Stomach (tissue), 9 donors: ENCODE measurements around the gene IQCC. TPM values are rescaled to one million over a fixed set of nuclear protein-coding genes. Genes with fewer than 3 reads are reported as not detected.

Experiments used
- DNase-seq, 2 donors: peaks; one replicate each; pipeline versions ENCODE4 v3.0.0 to v3.0.0-alpha.2; 2013 to 2019
- H3K27ac ChIP-seq, 5 donors: fragments of 200-600 bp in 4 of 5; sonication (generic) in 4 of 5; one replicate each; pipeline ENCODE4 v1.5.1; 2013 to 2019; ENCODE audit warnings: mild to moderate bottlenecking in 1 of 5, moderate library complexity in 1 of 5
- H3K27me3 ChIP-seq, 3 donors: fragments of 200-600 bp; sonication (generic); one replicate each; pipeline ENCODE4 v1.5.1; 2017 to 2019; ENCODE audit warnings: mixed run types in 1 of 3
- H3K36me3 ChIP-seq, 4 donors: fragments of 200-600 bp; sonication (generic); 1 replicate in 3 of 4; 2 replicates in 1 of 4; pipeline ENCODE4 v1.5.1; 2016 to 2019
- H3K4me1 ChIP-seq, 4 donors: fragments of 200-600 bp; sonication (generic); one replicate each; pipeline ENCODE4 v1.5.1; 2016 to 2019
- H3K4me3 ChIP-seq, 4 donors: fragments of 200-600 bp; sonication (generic) in 3 of 4; one replicate each; pipeline ENCODE4 v1.5.1; 2016 to 2019; ENCODE audit warnings: mild to moderate bottlenecking in 1 of 4
- H3K9me3 ChIP-seq, 4 donors: fragments of 200-600 bp; sonication (generic); one replicate each; pipeline ENCODE4 v1.5.1; 2016 to 2019
- CTCF ChIP-seq, 7 experiments: fragments of 450-650 bp in 4 of 7; fragments of 200-600 bp in 3 of 7; sonication (generic) in 3 of 7; IDR thresholded peaks; one replicate each; pipeline ENCODE4 v1.5.1; 2016 to 2019; ENCODE audit warnings: antibody characterized with exemption in 7 of 7, control low read depth in 2 of 7, mild to moderate bottlenecking in 1 of 7
- EP300 ChIP-seq: sonication (generic); formaldehyde crosslinking; IDR thresholded peaks from one replicate; pipeline ENCODE4 v1.6.1; 2017; ENCODE audit warnings: antibody characterized with exemption
- POLR2A ChIP-seq, 4 donors: fragments of 450-650 bp; IDR thresholded peaks; one replicate each; pipeline ENCODE4 v1.6.1; 2016; ENCODE audit warnings: antibody characterized with exemption in 4 of 4, control low read depth in 2 of 4, mild to moderate bottlenecking in 1 of 4, moderate library complexity in 1 of 4
- POLR2AphosphoS5 ChIP-seq, 3 donors: sonication (generic); formaldehyde crosslinking; IDR thresholded peaks; one replicate each; pipeline ENCODE4 v1.6.1; 2016; ENCODE audit warnings: antibody characterized with exemption in 3 of 3
- WGBS, 5 donors: extraction: QIAGEN DNeasy Blood & Tissue Kit in 3 of 5; methylation state at CpG; one replicate each; pipeline versions ENCODE4 v1.1.5 to v1.1.7; 2013 to 2018; 5-methylcytosine and 5-hydroxymethylcytosine counted together
- intact Hi-C: fragments of 100-400 bp; cut with DNase I; formaldehyde crosslinking; loops from one replicate; pipeline ENCODE4 v1.15.1; 2023; ENCODE audit warnings: low total_unique reads
- polyA plus RNA-seq, 3 donors: library from polyadenylated mRNA; stranded (reverse); fragments of 200-250 nt; gene quantifications; one replicate each; pipeline ENCODE4 v1.2.3, GENCODE V29; 2013
- total RNA-seq, 5 donors: library from RNA; depleted of rRNA; stranded (reverse); fragments of >200 nt; gene quantifications; one replicate each; pipeline versions ENCODE4 v1.1.0 to v1.2.3, GENCODE V29; 2014 to 2016
- donor health status: healthy with polysubstance abuse.
- donor health status: Bipolar disorder and iron deficiency.
- donor health status: healthy.

Gene IQCC
- total and polyA plus RNA-seq, 8 donors: 1.3 to 5.5 (median 2.3) TPM; not detected in 1

GRCh38 chr1:32246888-32247273 is 41.4 kb downstream of the IQCC start, which contains the start of gene FAM167B:
Gene FAM167B (plus strand): TSS chr1:32247222. CDS start chr1:32247422, 200 bp downstream.
- Histone ChIP-seq H3K27ac (peak within 1 kb of the TSS; percentile 15 to 78 (median 69)), H3K4me3 (peak within 1 kb of the TSS in 1 of 4 donors; percentile 2), H3K4me1 (peaks cover 12 to 56% (median 26%) of the 10 kb centered on the region in 4 donors), H3K36me3 (no peaks in the 10 kb centered on the region), H3K9me3 (no peaks in the 10 kb centered on the region), H3K27me3 (no peaks in the 10 kb centered on the region)
- 54 to 75% (median 64%) methylated on average over 3 of the region's 3 CpGs for WGBS, 5 donors
- DNase-seq: peak in 1 of 2 donors; percentile 61
- no peak for TF ChIP-seq EP300
- peak in 2 of 3 donors; percentile 19 to 61 for TF ChIP-seq POLR2AphosphoS5 (IDR thresholded peaks at IDR 0.05)
- intact Hi-C loops: no loop called here

- Histone ChIP-seq H3K4me3 (no peak overlapping the region), H3K4me1 (peaks cover 12 to 50% (median 21%) of the 10 kb centered on the region in 4 donors), H3K9me3 (no peaks in the 10 kb centered on the region), H3K36me3 (no peaks in the 10 kb centered on the region), H3K27me3 (no peaks in the 10 kb centered on the region), H3K27ac (peak overlapping the region; percentile 15 to 78 (median 69))
- no peak for DNase-seq
- intact Hi-C loops: no loop called here
- TF ChIP-seq POLR2A (IDR thresholded peaks at IDR 0.05) (no peak), EP300 (no peak), CTCF (IDR thresholded peaks at IDR 0.05) (no peak), POLR2AphosphoS5 (IDR thresholded peaks at IDR 0.05) (no peak)
- 60 to 94% (median 66%) methylated on average over 5 to 12 of the region's 12 CpGs for WGBS, 5 donors
These were observed 42.0 kb downstream of the IQCC start for GRCh38 chr1:32247452-32247851.

GRCh38 chr1:32247983-32248889 is 42.8 kb downstream of the IQCC start:
- peak; percentile 90 to 92 for DNase-seq
- H3K27ac ChIP-seq: peak overlapping the region; percentile 15 to 78 (median 69)

GRCh38 chr1:32249831-32250525 is 44.5 kb downstream of the IQCC start:
- H3K27ac ChIP-seq: peak overlapping the region; percentile 2 to 85 (median 75)
- H3K36me3 ChIP-seq: no peaks in the 10 kb centered on the region
- intact Hi-C loops: no loop called here
- peak; percentile 52 to 84 for DNase-seq
- 54 to 77% (median 64%) methylated on average over 9 of the region's 9 CpGs for WGBS, 5 donors
- peaks cover 12 to 43% (median 18%) of the 10 kb centered on the region in 4 donors for H3K4me1 ChIP-seq
- H3K4me3 ChIP-seq: no peak overlapping the region
- no peaks in the 10 kb centered on the region for H3K27me3 ChIP-seq
- H3K9me3 ChIP-seq: no peaks in the 10 kb centered on the region
- TF ChIP-seq POLR2AphosphoS5 (IDR thresholded peaks at IDR 0.05) (no peak), CTCF (IDR thresholded peaks at IDR 0.05) (no peak), POLR2A (IDR thresholded peaks at IDR 0.05) (no peak), EP300 (no peak)

More at GRCh38 chr1:32247983-32248889, 42.8 kb downstream of the IQCC start:
- Histone ChIP-seq H3K4me3 (peak overlapping the region in 3 of 4 donors; percentile 2 to 10 (median 10)), H3K36me3 (no peaks in the 10 kb centered on the region), H3K9me3 (no peaks in the 10 kb centered on the region), H3K4me1 (peaks cover 12 to 43% (median 18%) of the 10 kb centered on the region in 4 donors), H3K27me3 (no peaks in the 10 kb centered on the region)
- TF ChIP-seq POLR2AphosphoS5 (IDR thresholded peaks at IDR 0.05): peak in 2 of 3 donors; percentile 24 to 49
- no peak for TF ChIP-seq POLR2A (IDR thresholded peaks at IDR 0.05)
- TF ChIP-seq EP300: no peak
- peak in 5 of 7 experiments; percentile 64 to 93 (median 88) for TF ChIP-seq CTCF (IDR thresholded peaks at IDR 0.05)
- WGBS, 5 donors: 7 to 21% (median 9%) methylated on average over 7 to 31 of the region's 31 CpGs
- intact Hi-C loops: no loop called here
